Natural killer cell (primary cell): ENCODE data around the gene MPZL1. TPM values are rescaled to one million over a fixed set of nuclear protein-coding genes. Genes with fewer than 3 reads are reported as not detected.

Experiments used
- ATAC-seq, 3 donors: fragments of 150-1000 bp in 2 of 3; fragments of 200-7000 bp in 1 of 3; cut with Tn5 transposase; 1 replicate in 1 of 3; 2 replicates in 2 of 3; pipeline ENCODE4 v1.10.0; 2021; ENCODE audit warnings: mild to moderate bottlenecking in 2 of 3, moderate library complexity in 2 of 3
- DNase-seq, 2 donors: peaks; one replicate each; pipeline versions ENCODE4 v3.0.0 to v3.0.0-alpha.2; 2013 to 2021; ENCODE audit warnings: mixed read lengths in 1 of 2
- H3K27ac ChIP-seq: one replicate; pipeline ENCODE4 v1.5.1; 2013; ENCODE audit warnings: mild to moderate bottlenecking, low read length
- H3K27me3 ChIP-seq: one replicate; pipeline ENCODE4 v1.6.1; 2013; ENCODE audit warnings: low read length; ENCODE audit not compliant: control insufficient read depth, insufficient read depth
- H3K36me3 ChIP-seq: one replicate; pipeline ENCODE4 v1.6.1; 2013; ENCODE audit warnings: low read length; ENCODE audit not compliant: control insufficient read depth, insufficient read depth
- H3K4me1 ChIP-seq: one replicate; pipeline ENCODE4 v1.6.1; 2013; ENCODE audit warnings: low read length; ENCODE audit not compliant: control insufficient read depth, insufficient read depth
- H3K4me3 ChIP-seq: one replicate; pipeline ENCODE4 v1.5.1; 2013; ENCODE audit warnings: low read length
- H3K9me3 ChIP-seq: one replicate; pipeline ENCODE4 v1.6.1; 2013; ENCODE audit warnings: low read length; ENCODE audit not compliant: control insufficient read depth, insufficient read depth
- H3K27ac Mint-ChIP-seq, 2 donors: one replicate each; pipeline ENCODE4 v1.8.0; 2022; ENCODE audit warnings: mild to moderate bottlenecking in 2 of 2, mixed read lengths in 2 of 2, moderate library complexity in 1 of 2
- H3K27me3 Mint-ChIP-seq, 2 donors: one replicate each; pipeline ENCODE4 v1.8.0; 2022; ENCODE audit warnings: low read depth in 2 of 2, mixed read lengths in 2 of 2
- H3K36me3 Mint-ChIP-seq: one replicate; pipeline ENCODE4 v1.8.0; 2022; ENCODE audit warnings: mixed read lengths
- H3K4me1 Mint-ChIP-seq, 2 donors: one replicate each; pipeline ENCODE4 v1.8.0; 2022; ENCODE audit warnings: mixed read lengths in 2 of 2
- H3K4me3 Mint-ChIP-seq: one replicate; pipeline ENCODE4 v1.8.0; 2022; ENCODE audit warnings: mild to moderate bottlenecking, moderate library complexity, mixed read lengths
- H3K9me3 Mint-ChIP-seq, 2 donors: one replicate each; pipeline ENCODE4 v1.8.0; 2022; ENCODE audit warnings: mixed read lengths in 2 of 2
- CTCF ChIP-seq: fragments of 200-600 bp; IDR thresholded peaks from one replicate; pipeline ENCODE4 v1.8.0; 2022; ENCODE audit warnings: antibody characterized with exemption
- WGBS: methylation state at CpG from one replicate; pipeline ENCODE4 v1.1.7; 2013; ENCODE audit warnings: missing lambda C conversion rate; ENCODE audit not compliant: insufficient coverage; 5-methylcytosine and 5-hydroxymethylcytosine counted together
- intact Hi-C: fragments of 100-400 bp; cut with micrococcal nuclease; formaldehyde crosslinking; loops from one replicate; pipeline ENCODE4 v1.14.2; 2022
- total RNA-seq, 4 donors: library from RNA; stranded (reverse); fragments of 120-200 nt in 1 of 4; gene quantifications; one replicate each; pipeline versions ENCODE4 v1.2.3 to v1.2.4, GENCODE V29; 2013 to 2022

The MPZL1 gene
- total RNA-seq, 3 donors from 2014 or later (not counting 1 experiment from before 2014, with no cell fraction given) = 3.4 to 4.6 (median 4.0) TPM

GRCh38 chr1:167744901-167745300 lies 23.1 kb downstream of the MPZL1 start:
- H3K36me3 Mint-ChIP-seq = no peaks in the 10 kb centered on the region
- intact Hi-C loops = no loop called here
- no peak overlapping the region for H3K27ac Mint-ChIP-seq
- ATAC-seq = no peak
- Histone ChIP-seq H3K4me3 (no peak overlapping the region), H3K36me3 (no peaks in the 10 kb centered on the region), H3K27ac (no peak overlapping the region), H3K9me3 (no peaks in the 10 kb centered on the region), H3K4me1 (peaks cover 6% of the 10 kb centered on the region), H3K27me3 (no peaks in the 10 kb centered on the region)
- TF ChIP-seq CTCF = no peak
- no peak overlapping the region for H3K4me3 Mint-ChIP-seq
- whole genome bisulfite sequencing = 86% methylated on average over 2 of the region's 3 CpGs
- peaks cover 0 to 6% of the 10 kb centered on the region in 2 donors for H3K4me1 Mint-ChIP-seq
- peaks cover 0 to 5% of the 10 kb centered on the region in 2 donors for H3K27me3 Mint-ChIP-seq
- no peak for DNase-seq
- no peaks in the 10 kb centered on the region for H3K9me3 Mint-ChIP-seq

GRCh38 chr1:167746013-167746672 lies 24.4 kb downstream of the MPZL1 start:
- no peak overlapping the region for H3K27ac ChIP-seq
- Mint-ChIP-seq H3K36me3 (no peaks in the 10 kb centered on the region), H3K4me3 (no peak overlapping the region), H3K9me3 (no peaks in the 10 kb centered on the region), H3K27ac (no peak overlapping the region), H3K27me3 (no peaks in the 10 kb centered on the region), H3K4me1 (peaks cover 0 to 6% of the 10 kb centered on the region in 2 donors)
- DNase-seq (no peak), ATAC-seq (no peak)
- intact Hi-C loops = no loop called here
- H3K4me3 ChIP-seq = no peak overlapping the region
- H3K4me1 ChIP-seq = peaks cover 6% of the 10 kb centered on the region
- no peaks in the 10 kb centered on the region for H3K27me3 ChIP-seq
- TF ChIP-seq CTCF = no peak
- no peaks in the 10 kb centered on the region for H3K36me3 ChIP-seq
- H3K9me3 ChIP-seq = no peaks in the 10 kb centered on the region
- WGBS = 91% methylated on average over 5 of the region's 5 CpGs

- H3K36me3 Mint-ChIP-seq = no peaks in the 10 kb centered on the region
- WGBS = 71% methylated on average over 6 of the region's 7 CpGs
- Histone ChIP-seq H3K27ac (no peak overlapping the region), H3K4me1 (peaks cover 6% of the 10 kb centered on the region), H3K9me3 (no peaks in the 10 kb centered on the region), H3K4me3 (no peak overlapping the region), H3K36me3 (no peaks in the 10 kb centered on the region), H3K27me3 (no peaks in the 10 kb centered on the region)
- TF ChIP-seq CTCF = no peak
- H3K4me3 Mint-ChIP-seq = no peak overlapping the region
- H3K4me1 Mint-ChIP-seq = peaks cover 0 to 6% of the 10 kb centered on the region in 2 donors
- no peak overlapping the region for H3K27ac Mint-ChIP-seq
- H3K9me3 Mint-ChIP-seq = no peaks in the 10 kb centered on the region
- H3K27me3 Mint-ChIP-seq = peaks cover 0 to 2% of the 10 kb centered on the region in 2 donors
- intact Hi-C loops = no loop called here
- ATAC-seq = no peak
- DNase-seq = no peak
Measured at GRCh38 chr1:167746988-167747655, 25.3 kb downstream of the MPZL1 start.
